Liver (tissue), 9 donors: ENCODE measurements around the gene PALMD. TPM values are rescaled to one million over a fixed set of nuclear protein-coding genes. Genes with fewer than 3 reads are reported as not detected.

Experiments used
- DNase-seq: peaks from one replicate; pipeline ENCODE4 v3.0.0-alpha.2; 2017; ENCODE audit warnings: low spot score
- H3K27ac ChIP-seq, 2 donors: one replicate each; pipeline ENCODE4 v1.7.0; 2013; ENCODE audit warnings: inconsistent platforms in 2 of 2, low read length in 2 of 2, control low read depth in 1 of 2, low read depth in 1 of 2, mild to moderate bottlenecking in 1 of 2
- H3K27me3 ChIP-seq, 4 donors: one replicate each; pipeline versions ENCODE4 v1.6.1 to v1.7.0; 2013; ENCODE audit warnings: low read length in 3 of 4, inconsistent platforms in 1 of 4, mild to moderate bottlenecking in 1 of 4, moderate library complexity in 1 of 4; ENCODE audit not compliant: control insufficient read depth in 4 of 4, insufficient read depth in 4 of 4
- H3K36me3 ChIP-seq, 4 donors: one replicate each; pipeline versions ENCODE4 v1.6.1 to v1.7.0; 2013; ENCODE audit warnings: low read length in 3 of 4, mild to moderate bottlenecking in 3 of 4, low read depth in 1 of 4, moderate library complexity in 1 of 4; ENCODE audit not compliant: control insufficient read depth in 4 of 4, insufficient read depth in 3 of 4
- H3K4me1 ChIP-seq, 4 donors: one replicate each; pipeline versions ENCODE4 v1.6.1 to v1.7.0; 2013; ENCODE audit warnings: low read length in 3 of 4, mild to moderate bottlenecking in 3 of 4, moderate library complexity in 1 of 4; ENCODE audit not compliant: control insufficient read depth in 4 of 4, insufficient read depth in 4 of 4
- H3K4me3 ChIP-seq, 3 donors: one replicate each; pipeline versions ENCODE4 v1.6.1 to v1.7.0; 2013; ENCODE audit warnings: low read length in 3 of 3, control low read depth in 1 of 3, low read depth in 1 of 3, mild to moderate bottlenecking in 1 of 3
- H3K9ac ChIP-seq, 2 donors: one replicate each; pipeline ENCODE4 v1.7.0; 2013; ENCODE audit warnings: low read length in 2 of 2, mild to moderate bottlenecking in 2 of 2, moderate library complexity in 2 of 2, control low read depth in 1 of 2, low read depth in 1 of 2
- H3K9me3 ChIP-seq, 4 donors: one replicate each; pipeline versions ENCODE4 v1.6.1 to v1.7.0; 2013; ENCODE audit warnings: low read length in 3 of 4; ENCODE audit not compliant: control insufficient read depth in 4 of 4
- FOXA1 ChIP-seq: IDR thresholded peaks from 2 replicates; pipeline ENCODE4 v1.6.1; 2016; ENCODE audit warnings: antibody characterized with exemption
- GABPA ChIP-seq, 2 donors: IDR thresholded peaks in 1 of 2; conservative IDR thresholded peaks in 1 of 2; 2 replicates each; pipeline ENCODE4 v1.6.1; 2016; ENCODE audit warnings: antibody characterized with exemption in 2 of 2, mild to moderate bottlenecking in 1 of 2, moderate library complexity in 1 of 2
- HNF4A ChIP-seq, 2 donors: conservative IDR thresholded peaks; 2 replicates each; pipeline ENCODE4 v1.6.1; 2016; ENCODE audit warnings: antibody characterized with exemption in 2 of 2, mild to moderate bottlenecking in 2 of 2
- MAX ChIP-seq: IDR thresholded peaks from 2 replicates; pipeline ENCODE4 v1.6.1; 2016; ENCODE audit warnings: antibody characterized with exemption
- NR2F2 ChIP-seq: IDR thresholded peaks from 2 replicates; pipeline ENCODE4 v1.6.1; 2016; ENCODE audit warnings: antibody characterized with exemption
- REST ChIP-seq: IDR thresholded peaks from 2 replicates; pipeline ENCODE4 v1.6.1; 2016; ENCODE audit warnings: antibody characterized with exemption, mild to moderate bottlenecking
- RXRA ChIP-seq, 2 donors: IDR thresholded peaks; 2 replicates each; pipeline ENCODE4 v1.6.1; 2017 to 2018; ENCODE audit warnings: antibody characterized with exemption in 2 of 2, mild to moderate bottlenecking in 1 of 2
- ZBTB33 ChIP-seq: IDR thresholded peaks from 2 replicates; pipeline ENCODE4 v1.6.1; 2016; ENCODE audit warnings: antibody characterized with exemption
- WGBS: extraction: QIAGEN DNeasy Blood & Tissue Kit; methylation state at CpG from one replicate; pipeline ENCODE4 v1.1.7; 2013; 5-methylcytosine and 5-hydroxymethylcytosine counted together
- polyA plus RNA-seq, 2 donors: library from polyadenylated mRNA; stranded (reverse) in 1 of 2; unstranded in 1 of 2; fragments of 200-250 nt in 1 of 2; fragments of >200 nt in 1 of 2; fragmentation: Nextera tagmentation in 1 of 2; extraction: Ambion mirVana in 1 of 2; gene quantifications; one replicate each; pipeline versions ENCODE4 v1.2.1 to v1.2.3, GENCODE V29; 2013 to 2015
- total RNA-seq, 2 donors: library from RNA; depleted of rRNA; stranded (reverse); fragments of >200 nt; gene quantifications; one replicate each; pipeline ENCODE4 v1.2.3, GENCODE V29; 2014
- donor health status: healthy.
- donor health status: healthy.
- donor health status: healthy.
- donor health status: healthy.
- donor health status: healthy.

Gene PALMD
- total and polyA plus RNA-seq, 4 donors = 9.7 to 24.0 (median 19.5) TPM

- Histone ChIP-seq H3K9ac (no peak overlapping the region), H3K4me1 (peaks cover 6 to 59% (median 34%) of the 10 kb centered on the region in 4 donors), H3K4me3 (no peak overlapping the region), H3K27ac (no peak overlapping the region), H3K9me3 (no peaks in the 10 kb centered on the region), H3K27me3 (no peaks in the 10 kb centered on the region), H3K36me3 (no peaks in the 10 kb centered on the region)
- DNase-seq = no peak
- TF ChIP-seq FOXA1 (no peak), ZBTB33 (no peak), HNF4A (conservative IDR thresholded peaks at IDR 0.05) (no peak), RXRA (IDR thresholded peaks at IDR 0.05) (no peak), MAX (no peak)
- WGBS = 90% methylated on average over 3 of the region's 3 CpGs
Observed at GRCh38 chr1:99655376-99655775, 9.5 kb downstream of the PALMD start.

GRCh38 chr1:99656701-99657100 lies 10.8 kb downstream of the PALMD start:
- no peaks in the 10 kb centered on the region for H3K27me3 ChIP-seq
- no peak for DNase-seq
- H3K4me1 ChIP-seq = peaks cover 3 to 59% (median 27%) of the 10 kb centered on the region in 4 donors
- peak; percentile 11 to 46 for TF ChIP-seq HNF4A (conservative IDR thresholded peaks at IDR 0.05)
- no peak for TF ChIP-seq GABPA (IDR thresholded peaks at IDR 0.05 in 1 of 2, conservative IDR thresholded peaks at IDR 0.05 in 1 of 2)
- H3K9me3 ChIP-seq = no peaks in the 10 kb centered on the region
- H3K27ac ChIP-seq = peak overlapping the region; percentile 3 to 47
- no peak overlapping the region for H3K9ac ChIP-seq
- 39% methylated on average over 3 of the region's 3 CpGs for WGBS
- no peak overlapping the region for H3K4me3 ChIP-seq
- H3K36me3 ChIP-seq = no peaks in the 10 kb centered on the region

- TF ChIP-seq REST = no peak
- TF ChIP-seq NR2F2 = no peak
- H3K9ac ChIP-seq = no peak overlapping the region
- H3K27ac ChIP-seq = peak overlapping the region in 1 of 2 donors; percentile 47
- no peak overlapping the region for H3K4me3 ChIP-seq
- no peaks in the 10 kb centered on the region for H3K27me3 ChIP-seq
- no peaks in the 10 kb centered on the region for H3K9me3 ChIP-seq
- peaks cover 4 to 62% (median 26%) of the 10 kb centered on the region in 4 donors for H3K4me1 ChIP-seq
- DNase-seq = no peak
- 75% methylated on average over 5 of the region's 5 CpGs for WGBS
- H3K36me3 ChIP-seq = no peaks in the 10 kb centered on the region
Observed at GRCh38 chr1:99657213-99658030, 11.5 kb downstream of the PALMD start.
